Aorta (tissue), 5 donors: ENCODE results near the gene KCNK4. TPM values are rescaled to one million over a fixed set of nuclear protein-coding genes. Genes with fewer than 3 reads are reported as not detected.
"Not testable (repeated sequence)": the region's sequence is repeated elsewhere in the genome, so short reads cannot be mapped to it uniquely, and the experiment has no call there.

ENCODE experiments used
- ATAC-seq: fragments of 200-7000 bp; cut with Tn5 transposase; one replicate; pipeline ENCODE4 v1.9.1; 2022; ENCODE audit warnings: moderate library complexity; ENCODE audit not compliant: low FRiP score
- DNase-seq, 2 donors: peaks; one replicate each; pipeline ENCODE4 v3.0.0-alpha.2; 2020
- H3K27ac ChIP-seq, 2 donors: one replicate each; pipeline ENCODE4 v1.5.1; 2013; ENCODE audit warnings: low read length in 2 of 2, mild to moderate bottlenecking in 2 of 2, moderate library complexity in 2 of 2, control low read depth in 1 of 2, inconsistent platforms in 1 of 2, low read depth in 1 of 2
- H3K27me3 ChIP-seq, 2 donors: one replicate each; pipeline ENCODE4 v1.6.1; 2013; ENCODE audit warnings: control low read depth in 1 of 2, low read length in 1 of 2, mild to moderate bottlenecking in 1 of 2, moderate library complexity in 1 of 2; ENCODE audit not compliant: insufficient read depth in 2 of 2, control insufficient read depth in 1 of 2
- H3K36me3 ChIP-seq, 2 donors: one replicate each; pipeline ENCODE4 v1.6.1; 2013; ENCODE audit warnings: control low read depth in 1 of 2, low read length in 1 of 2, mild to moderate bottlenecking in 1 of 2; ENCODE audit not compliant: insufficient read depth in 2 of 2, control insufficient read depth in 1 of 2
- H3K4me1 ChIP-seq, 2 donors: one replicate each; pipeline ENCODE4 v1.6.1; 2013; ENCODE audit warnings: low read length in 2 of 2, control low read depth in 1 of 2, mild to moderate bottlenecking in 1 of 2, moderate library complexity in 1 of 2; ENCODE audit not compliant: insufficient read depth in 2 of 2, control insufficient read depth in 1 of 2
- H3K4me3 ChIP-seq, 2 donors: one replicate each; pipeline ENCODE4 v1.5.1; 2013; ENCODE audit warnings: low read length in 2 of 2, control low read depth in 1 of 2, mild to moderate bottlenecking in 1 of 2
- H3K9me3 ChIP-seq: one replicate; pipeline ENCODE4 v1.6.1; 2013; ENCODE audit warnings: mild to moderate bottlenecking, low read length; ENCODE audit not compliant: control insufficient read depth
- WGBS, 2 donors: extraction: QIAGEN DNeasy Blood & Tissue Kit; methylation state at CpG; one replicate each; pipeline ENCODE4 v1.1.7; 2013; 5-methylcytosine and 5-hydroxymethylcytosine counted together
- intact Hi-C, 2 donors: fragments of 100-400 bp; cut with DNase I; formaldehyde crosslinking; loops; one replicate each; pipeline versions ENCODE4 v1.14.2 to v1.15.0; 2022
- polyA plus RNA-seq, 2 donors: library from polyadenylated mRNA; stranded (reverse); fragments of 200-250 nt; gene quantifications; one replicate each; pipeline ENCODE4 v1.2.3, GENCODE V29; 2013
- total RNA-seq, 2 donors: library from RNA; stranded (reverse); fragmentation: NEBNext Ultra II Directional; extraction: Animal tissue kit (Norgen Biotek cat#: 25700); gene quantifications; one replicate each; pipeline ENCODE4 v1.2.1, GENCODE V29; 2021
- donor health status: healthy with polysubstance abuse.
- donor health status: Bipolar disorder and iron deficiency.
- donor health status: DM: no; HTN: no; CAD: no.
- donor health status: DM: no; HTN: no; CAD: no.
- donor health status: DM: yes; HTN: yes; CAD: no.

Gene KCNK4
- total and polyA plus RNA-seq, 4 donors: not detected

GRCh38 chr11:64322925-64323260 lies 31.8 kb downstream of the KCNK4 start:
- H3K4me3 ChIP-seq: no peak overlapping the region
- DNase-seq: no peak
- H3K4me1 ChIP-seq: no peaks in the 10 kb centered on the region
- H3K36me3 ChIP-seq: no peaks in the 10 kb centered on the region
- intact Hi-C loops: no loop called here
- no peak overlapping the region for H3K27ac ChIP-seq
- no peak for ATAC-seq
- no peaks in the 10 kb centered on the region for H3K27me3 ChIP-seq
- no peaks in the 10 kb centered on the region for H3K9me3 ChIP-seq
- 80 to 81% methylated on average over 7 of the region's 7 CpGs for WGBS, 2 donors

- no peak overlapping the region for H3K27ac ChIP-seq
- intact Hi-C loops: no loop called here
- no peak overlapping the region for H3K4me3 ChIP-seq
- DNase-seq: no peak
- WGBS, 2 donors: 68 to 74% methylated on average over 5 of the region's 5 CpGs
- no peak for ATAC-seq
- no peaks in the 10 kb centered on the region for H3K9me3 ChIP-seq
- H3K4me1 ChIP-seq: no peaks in the 10 kb centered on the region
- H3K36me3 ChIP-seq: no peaks in the 10 kb centered on the region
- no peaks in the 10 kb centered on the region for H3K27me3 ChIP-seq
These were observed 32.3 kb downstream of the KCNK4 start for GRCh38 chr11:64323373-64323772.

- H3K27me3 ChIP-seq, H3K27ac ChIP-seq, DNase-seq, H3K36me3 ChIP-seq, H3K4me1 ChIP-seq, H3K4me3 ChIP-seq, H3K9me3 ChIP-seq, intact Hi-C loops, ATAC-seq: not testable (repeated sequence)
- WGBS, 2 donors: 87 to 88% methylated on average over 4 of the region's 4 CpGs
These were observed 32.9 kb downstream of the KCNK4 start for GRCh38 chr11:64323984-64324383.

GRCh38 chr11:64324692-64325469 lies 33.8 kb downstream of the KCNK4 start:
- Histone ChIP-seq H3K9me3 (no peaks in the 10 kb centered on the region), H3K4me3 (no peak overlapping the region), H3K27ac (no peak overlapping the region), H3K36me3 (no peaks in the 10 kb centered on the region), H3K27me3 (no peaks in the 10 kb centered on the region), H3K4me1 (no peaks in the 10 kb centered on the region)
- 89 to 90% methylated on average over 11 of the region's 11 CpGs for WGBS, 2 donors
- intact Hi-C loops: no loop called here
- ATAC-seq (no peak), DNase-seq (no peak)

GRCh38 chr11:64327375-64327774 lies 36.3 kb downstream of the KCNK4 start:
- Histone ChIP-seq H3K9me3 (no peaks in the 10 kb centered on the region), H3K27me3 (no peaks in the 10 kb centered on the region), H3K4me3 (no peak overlapping the region), H3K27ac (no peak overlapping the region), H3K4me1 (no peaks in the 10 kb centered on the region), H3K36me3 (no peaks in the 10 kb centered on the region)
- DNase-seq (no peak), ATAC-seq (no peak)
- WGBS, 2 donors: 97 to 100% methylated on average over 2 of the region's 2 CpGs
- intact Hi-C loops: no loop called here

GRCh38 chr11:64327993-64328392 lies 36.9 kb downstream of the KCNK4 start:
- DNase-seq (no peak), ATAC-seq (no peak)
- H3K36me3 ChIP-seq: no peaks in the 10 kb centered on the region
- intact Hi-C loops: no loop called here
- H3K4me3 ChIP-seq: no peak overlapping the region
- H3K27me3 ChIP-seq: no peaks in the 10 kb centered on the region
- H3K4me1 ChIP-seq: no peaks in the 10 kb centered on the region
- H3K9me3 ChIP-seq: no peaks in the 10 kb centered on the region
- 89 to 92% methylated on average over 3 of the region's 3 CpGs for WGBS, 2 donors
- no peak overlapping the region for H3K27ac ChIP-seq

GRCh38 chr11:64330888-64331287 lies 39.8 kb downstream of the KCNK4 start:
- no peaks in the 10 kb centered on the region for H3K27me3 ChIP-seq
- no peaks in the 10 kb centered on the region for H3K36me3 ChIP-seq
- H3K4me1 ChIP-seq: no peaks in the 10 kb centered on the region
- intact Hi-C loops: no loop called here
- WGBS, 2 donors: 89 to 90% methylated on average over 11 of the region's 11 CpGs
- ATAC-seq (no peak), DNase-seq (no peak)
- no peak overlapping the region for H3K4me3 ChIP-seq
- H3K9me3 ChIP-seq: no peaks in the 10 kb centered on the region
- no peak overlapping the region for H3K27ac ChIP-seq

- Histone ChIP-seq H3K27me3 (no peaks in the 10 kb centered on the region), H3K27ac (no peak overlapping the region), H3K36me3 (no peaks in the 10 kb centered on the region), H3K4me1 (no peaks in the 10 kb centered on the region), H3K4me3 (no peak overlapping the region), H3K9me3 (no peaks in the 10 kb centered on the region)
- peak; percentile 64 for ATAC-seq
- DNase-seq: peak; percentile 86 to 91
- WGBS, 2 donors: 48 to 58% methylated on average over 20 of the region's 20 CpGs
- intact Hi-C loops: no loop called here
These were observed 40.7 kb downstream of the KCNK4 start for GRCh38 chr11:64331569-64332371.

- intact Hi-C loops: no loop called here
- no peak for ATAC-seq
These were observed 42.5 kb downstream of the KCNK4 start for GRCh38 chr11:64333556-64333955.

More at GRCh38 chr11:64333556-64333955, 42.5 kb downstream of the KCNK4 start:
- H3K9me3 ChIP-seq: no peaks in the 10 kb centered on the region
- H3K27ac ChIP-seq: no peak overlapping the region
- 92 to 94% methylated on average over 8 of the region's 8 CpGs for WGBS, 2 donors
- H3K36me3 ChIP-seq: no peaks in the 10 kb centered on the region
- no peak overlapping the region for H3K4me3 ChIP-seq
- no peak for DNase-seq
- H3K27me3 ChIP-seq: no peaks in the 10 kb centered on the region
- no peaks in the 10 kb centered on the region for H3K4me1 ChIP-seq
